Gastroesophageal sphincter (tissue), 3 donors: ENCODE measurements around the gene PTHLH.

Experiments used
- CTCF ChIP-seq, 4 experiments: fragments of 200-600 bp in 2 of 4; fragments of 450-650 bp in 2 of 4; sonication (generic) in 1 of 4; IDR thresholded peaks; one replicate each; pipeline ENCODE4 v1.5.1; 2017 to 2019; ENCODE audit warnings: antibody characterized with exemption in 4 of 4, mild to moderate bottlenecking in 2 of 4, moderate library complexity in 2 of 4
- EP300 ChIP-seq: sonication (generic); formaldehyde crosslinking; IDR thresholded peaks from one replicate; pipeline ENCODE4 v1.6.1; 2017; ENCODE audit warnings: antibody characterized with exemption, mild to moderate bottlenecking

- TF ChIP-seq EP300: no peak
- TF ChIP-seq CTCF (IDR thresholded peaks at IDR 0.05): no peak
Measured at GRCh38 chr12:27953348-27953747, 19.2 kb downstream of the PTHLH start.
